GM20000 (cell line): ENCODE measurements around the gene ALOX5AP.

Experiments used
- DNase-seq: peaks from one replicate; pipeline ENCODE4 v3.0.0; 2012; ENCODE audit warnings: low spot score
- TF ChIP-seq, protein P1 (sequence below): IDR thresholded peaks from 2 replicates; pipeline ENCODE4 v1.5.1; 2012; ENCODE audit warnings: mild to moderate bottlenecking, control low read depth; ENCODE audit errors: extremely low read depth, missing control alignments

ALOX5AP gene

DNA sequence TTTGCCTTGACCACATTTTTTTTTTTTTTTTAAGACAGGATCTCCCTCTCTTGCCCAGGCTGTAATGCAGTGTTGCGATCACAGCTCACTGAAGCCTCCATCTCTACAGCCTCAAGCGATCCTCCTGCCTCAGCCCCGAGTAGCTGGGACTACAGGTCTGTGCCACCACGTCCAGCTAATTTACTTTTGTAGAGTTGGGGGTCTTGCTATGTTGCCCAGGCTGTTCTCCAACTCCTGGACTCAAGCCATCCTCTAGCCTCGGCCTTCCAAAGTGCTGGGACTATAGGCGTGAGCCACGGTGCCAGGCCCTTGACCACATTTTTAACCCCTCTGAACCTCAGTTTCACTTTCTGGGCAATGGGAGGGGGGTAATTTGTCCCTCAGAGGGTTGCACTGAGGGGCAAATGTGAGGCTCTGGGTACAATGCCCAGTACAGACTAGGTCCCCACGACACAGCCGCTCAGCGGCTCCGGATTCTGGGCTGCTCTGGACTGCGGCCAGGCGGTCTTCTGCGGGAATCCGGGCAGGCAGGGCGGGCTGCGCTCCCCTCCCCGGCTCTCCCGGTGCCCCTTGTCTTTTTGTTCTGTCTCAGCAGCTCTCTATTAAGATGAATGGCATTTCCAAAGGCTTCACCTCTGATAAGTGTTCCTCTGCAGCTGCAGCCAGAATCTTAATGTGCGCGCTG is 3.8 kb upstream of the ALOX5AP start:
- TF ChIP-seq, protein P1, sequence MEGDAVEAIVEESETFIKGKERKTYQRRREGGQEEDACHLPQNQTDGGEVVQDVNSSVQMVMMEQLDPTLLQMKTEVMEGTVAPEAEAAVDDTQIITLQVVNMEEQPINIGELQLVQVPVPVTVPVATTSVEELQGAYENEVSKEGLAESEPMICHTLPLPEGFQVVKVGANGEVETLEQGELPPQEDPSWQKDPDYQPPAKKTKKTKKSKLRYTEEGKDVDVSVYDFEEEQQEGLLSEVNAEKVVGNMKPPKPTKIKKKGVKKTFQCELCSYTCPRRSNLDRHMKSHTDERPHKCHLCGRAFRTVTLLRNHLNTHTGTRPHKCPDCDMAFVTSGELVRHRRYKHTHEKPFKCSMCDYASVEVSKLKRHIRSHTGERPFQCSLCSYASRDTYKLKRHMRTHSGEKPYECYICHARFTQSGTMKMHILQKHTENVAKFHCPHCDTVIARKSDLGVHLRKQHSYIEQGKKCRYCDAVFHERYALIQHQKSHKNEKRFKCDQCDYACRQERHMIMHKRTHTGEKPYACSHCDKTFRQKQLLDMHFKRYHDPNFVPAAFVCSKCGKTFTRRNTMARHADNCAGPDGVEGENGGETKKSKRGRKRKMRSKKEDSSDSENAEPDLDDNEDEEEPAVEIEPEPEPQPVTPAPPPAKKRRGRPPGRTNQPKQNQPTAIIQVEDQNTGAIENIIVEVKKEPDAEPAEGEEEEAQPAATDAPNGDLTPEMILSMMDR = no peak
- no peak for DNase-seq

- no peak for DNase-seq
- TF ChIP-seq, protein P1 = no peak
Measured at GRCh38 chr13:30732046-30732390, 3.3 kb upstream of the ALOX5AP start.

DNA sequence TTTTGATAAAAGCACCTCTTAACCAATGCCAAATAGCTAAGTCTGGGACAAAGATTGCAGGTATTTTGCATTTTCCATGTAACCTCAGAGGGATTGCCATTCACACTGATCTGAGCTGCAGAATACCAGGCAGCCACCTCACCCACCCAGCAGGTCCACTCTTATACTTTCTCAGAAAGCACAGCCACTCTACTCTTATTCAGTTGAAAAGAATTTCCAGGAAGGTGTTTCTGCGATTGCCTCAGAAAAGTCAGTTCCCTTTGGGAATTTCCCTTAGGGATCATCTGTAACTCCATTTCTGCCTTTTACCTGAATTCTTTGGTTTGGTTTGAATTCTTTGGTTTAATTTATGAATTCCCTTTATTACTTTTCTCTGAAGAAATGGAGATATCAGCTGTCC is 904 bp upstream of the ALOX5AP start:
- no peak for DNase-seq
- TF ChIP-seq, protein P1 = no peak

DNA sequence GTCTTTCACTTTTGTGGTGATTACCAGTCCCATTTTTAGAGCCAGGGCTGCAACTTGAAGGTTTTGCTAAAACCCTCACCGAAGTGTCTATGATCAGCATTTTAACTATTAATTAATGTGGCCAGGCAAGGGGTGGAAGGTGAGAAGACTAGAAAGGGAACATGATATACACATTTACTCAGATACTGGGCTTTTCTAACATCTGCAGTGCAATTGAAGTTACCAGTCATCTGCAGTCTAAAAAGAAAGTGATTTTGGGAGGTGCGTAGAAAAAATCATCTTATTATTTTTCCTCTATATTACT is 481 bp downstream of the ALOX5AP start:
- TF ChIP-seq, protein P1 = no peak
- no peak for DNase-seq

GRCh38 chr13:30736461-30737320 is 1.3 kb downstream of the ALOX5AP start:
- DNase-seq = no peak
- TF ChIP-seq, protein P1 = no peak

DNA sequence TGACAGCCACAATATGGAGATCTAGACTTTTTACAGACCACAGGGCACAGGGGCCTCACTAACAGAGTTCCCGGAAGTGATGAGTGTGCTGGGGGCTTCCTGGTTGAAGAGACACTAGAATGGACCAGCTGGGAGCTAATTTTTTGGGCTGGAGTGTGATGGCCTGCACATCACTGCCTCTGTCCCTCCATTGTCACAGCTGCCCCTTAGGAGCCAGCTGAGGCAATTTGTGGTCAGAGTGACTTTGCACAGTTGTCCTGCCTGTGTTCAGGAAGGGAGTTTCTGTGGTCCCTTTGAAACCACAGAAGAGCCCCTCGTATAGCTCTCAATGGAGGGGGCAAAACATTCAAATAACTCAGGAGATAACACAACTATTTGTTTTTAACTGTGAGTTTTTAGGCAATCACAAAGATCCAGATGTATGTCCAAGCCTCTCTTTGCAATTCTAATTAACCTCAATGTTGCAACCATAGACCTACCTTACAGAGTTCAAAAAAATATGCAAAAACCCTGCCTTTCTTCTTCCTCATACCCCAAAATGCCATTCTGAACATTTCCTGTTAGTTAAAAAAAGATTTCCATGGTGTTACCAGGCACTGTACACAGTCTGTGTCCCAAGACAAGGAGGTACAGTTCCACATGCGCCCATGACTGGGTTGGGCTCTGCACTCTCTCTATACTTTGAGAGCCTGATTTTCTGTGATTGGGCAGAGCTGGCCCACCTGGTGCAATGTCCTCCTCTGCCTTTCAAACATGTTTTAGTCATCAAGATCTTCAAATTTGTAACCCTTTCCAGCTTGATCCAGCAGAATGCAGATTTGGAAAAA is 2.4 kb downstream of the ALOX5AP start:
- no peak for DNase-seq
- TF ChIP-seq, protein P1 = no peak

- TF ChIP-seq, protein P1 = no peak
Measured at GRCh38 chr13:30738526-30739236, 3.3 kb downstream of the ALOX5AP start.

More at GRCh38 chr13:30738526-30739236, 3.3 kb downstream of the ALOX5AP start:
- DNase-seq = no peak
